ENCODE results near the gene SSRP1. TPM values are rescaled to one million over a fixed set of nuclear protein-coding genes. Genes with fewer than 3 reads are reported as not detected.
"Not testable (repeated sequence)": the region's sequence is repeated elsewhere in the genome, so short reads cannot be mapped to it uniquely, and the experiment has no call there.

SSRP1 gene
- total RNA-seq, 2 donors from 2014 or later, result 143 to 210 TPM

GRCh38 chr11:57301711-57302423, 33.8 kb downstream of the SSRP1 start:
- no peak overlapping the region for H3K4me3 Mint-ChIP-seq

GRCh38 chr11:57300785-57301184, 34.9 kb downstream of the SSRP1 start:
- no peaks in the 10 kb centered on the region for H3K27me3 Mint-ChIP-seq
- no peak overlapping the region for H3K4me3 Mint-ChIP-seq
- DNase-seq (ENCODE audit: low spot score), result no peak
- no peaks in the 10 kb centered on the region for H3K9me3 Mint-ChIP-seq
- H3K36me3 Mint-ChIP-seq, result no peaks in the 10 kb centered on the region
- no peak overlapping the region for H3K27ac Mint-ChIP-seq
- no peak for ATAC-seq
- no peaks in the 10 kb centered on the region for H3K4me1 Mint-ChIP-seq (ENCODE audit: low read depth in 2 of 2)

More at GRCh38 chr11:57301711-57302423, 33.8 kb downstream of the SSRP1 start:
- DNase-seq (ENCODE audit: low spot score), result no peak
- H3K27me3 Mint-ChIP-seq, result no peaks in the 10 kb centered on the region
- no peak overlapping the region for H3K27ac Mint-ChIP-seq
- no peak for ATAC-seq
- no peaks in the 10 kb centered on the region for H3K9me3 Mint-ChIP-seq
- H3K36me3 Mint-ChIP-seq, result no peaks in the 10 kb centered on the region
- H3K4me1 Mint-ChIP-seq (ENCODE audit: low read depth in 2 of 2), result no peaks in the 10 kb centered on the region

GRCh38 chr11:57299150-57299737, 36.4 kb downstream of the SSRP1 start:
- Mint-ChIP-seq H3K27ac (no peak overlapping the region), H3K4me3 (no peak overlapping the region), H3K9me3 (no peaks in the 10 kb centered on the region), H3K36me3 (no peaks in the 10 kb centered on the region), H3K4me1 (ENCODE audit: low read depth in 2 of 2) (no peaks in the 10 kb centered on the region), H3K27me3 (peaks cover 0 to 2% of the 10 kb centered on the region in 2 donors)
- no peak for DNase-seq (ENCODE audit: low spot score)
- ATAC-seq, result no peak

GRCh38 chr11:57297221-57297620, 38.5 kb downstream of the SSRP1 start:
- no peak overlapping the region for H3K4me3 Mint-ChIP-seq
- ATAC-seq (no peak), DNase-seq (ENCODE audit: low spot score) (no peak)
- no peaks in the 10 kb centered on the region for H3K4me1 Mint-ChIP-seq (ENCODE audit: low read depth in 2 of 2)
- H3K36me3 Mint-ChIP-seq, result no peaks in the 10 kb centered on the region
- peaks cover 0 to 2% of the 10 kb centered on the region in 2 donors for H3K27me3 Mint-ChIP-seq
- no peak overlapping the region for H3K27ac Mint-ChIP-seq
- no peaks in the 10 kb centered on the region for H3K9me3 Mint-ChIP-seq

- not testable (repeated sequence) for DNase-seq (ENCODE audit: low spot score); ATAC-seq; H3K36me3 Mint-ChIP-seq; H3K9me3 Mint-ChIP-seq; H3K27ac Mint-ChIP-seq; H3K4me1 Mint-ChIP-seq (ENCODE audit: low read depth in 2 of 2); H3K4me3 Mint-ChIP-seq; H3K27me3 Mint-ChIP-seq
Observed at GRCh38 chr11:57296205-57296604, 39.5 kb downstream of the SSRP1 start.

- Mint-ChIP-seq H3K4me1 (ENCODE audit: low read depth in 2 of 2) (no peaks in the 10 kb centered on the region), H3K27ac (no peak overlapping the region), H3K9me3 (no peaks in the 10 kb centered on the region), H3K4me3 (no peak overlapping the region), H3K36me3 (no peaks in the 10 kb centered on the region), H3K27me3 (peaks cover 9 to 19% of the 10 kb centered on the region in 2 donors)
- peak in 1 of 2 donors; percentile 20 for ATAC-seq
- DNase-seq (ENCODE audit: low spot score), result no peak
Observed at GRCh38 chr11:57294225-57295131, 41.2 kb downstream of the SSRP1 start.

- DNase-seq (ENCODE audit: low spot score) (no peak), ATAC-seq (no peak)
- Mint-ChIP-seq H3K9me3 (no peaks in the 10 kb centered on the region), H3K27me3 (peaks cover 18 to 19% of the 10 kb centered on the region in 2 donors), H3K4me1 (ENCODE audit: low read depth in 2 of 2) (no peaks in the 10 kb centered on the region), H3K4me3 (no peak overlapping the region), H3K27ac (no peak overlapping the region), H3K36me3 (no peaks in the 10 kb centered on the region)
Observed at GRCh38 chr11:57290288-57290687, 45.4 kb downstream of the SSRP1 start.

GRCh38 chr11:57288771-57289579, 46.7 kb downstream of the SSRP1 start:
- DNase-seq (ENCODE audit: low spot score) (no peak), ATAC-seq (no peak)
- peaks cover 0 to 2% of the 10 kb centered on the region in 2 donors for H3K4me1 Mint-ChIP-seq (ENCODE audit: low read depth in 2 of 2)
- no peak overlapping the region for H3K4me3 Mint-ChIP-seq
- H3K9me3 Mint-ChIP-seq, result no peaks in the 10 kb centered on the region
- peaks cover 19% of the 10 kb centered on the region in 2 donors for H3K27me3 Mint-ChIP-seq
- no peaks in the 10 kb centered on the region for H3K36me3 Mint-ChIP-seq
- H3K27ac Mint-ChIP-seq, result no peak overlapping the region

GRCh38 chr11:57287884-57288283, 47.8 kb downstream of the SSRP1 start:
- peaks cover 0 to 2% of the 10 kb centered on the region in 2 donors for H3K4me1 Mint-ChIP-seq (ENCODE audit: low read depth in 2 of 2)
- no peaks in the 10 kb centered on the region for H3K9me3 Mint-ChIP-seq
- H3K36me3 Mint-ChIP-seq, result no peaks in the 10 kb centered on the region
- no peak overlapping the region for H3K27ac Mint-ChIP-seq
- no peak for DNase-seq (ENCODE audit: low spot score)
- H3K4me3 Mint-ChIP-seq, result no peak overlapping the region
- ATAC-seq, result no peak
- peaks cover 19% of the 10 kb centered on the region in 2 donors for H3K27me3 Mint-ChIP-seq

GRCh38 chr11:57283231-57283990, 52.3 kb downstream of the SSRP1 start:
- ATAC-seq, result peak in 1 of 2 donors; percentile 20
- Mint-ChIP-seq H3K27me3 (peaks cover 9 to 18% of the 10 kb centered on the region in 2 donors), H3K4me3 (no peak overlapping the region)

GRCh38 chr11:57281546-57281945, 54.1 kb downstream of the SSRP1 start:
- peaks cover 20 to 23% of the 10 kb centered on the region in 2 donors for H3K27me3 Mint-ChIP-seq
- not testable (repeated sequence) for H3K27ac Mint-ChIP-seq; H3K4me1 Mint-ChIP-seq (ENCODE audit: low read depth in 2 of 2); H3K36me3 Mint-ChIP-seq; DNase-seq (ENCODE audit: low spot score); H3K9me3 Mint-ChIP-seq; H3K4me3 Mint-ChIP-seq; ATAC-seq

More at GRCh38 chr11:57283231-57283990, 52.3 kb downstream of the SSRP1 start:
- no peak overlapping the region for H3K27ac Mint-ChIP-seq
- H3K4me1 Mint-ChIP-seq (ENCODE audit: low read depth in 2 of 2), result peaks cover 0 to 2% of the 10 kb centered on the region in 2 donors
- no peaks in the 10 kb centered on the region for H3K9me3 Mint-ChIP-seq
- DNase-seq (ENCODE audit: low spot score), result no peak
- no peaks in the 10 kb centered on the region for H3K36me3 Mint-ChIP-seq

- no peak for DNase-seq (ENCODE audit: low spot score)
- H3K4me1 Mint-ChIP-seq (ENCODE audit: low read depth in 2 of 2), result peaks cover 4 to 5% of the 10 kb centered on the region in 2 donors
- no peak for ATAC-seq
- H3K4me3 Mint-ChIP-seq, result no peak overlapping the region
- H3K27ac Mint-ChIP-seq, result no peak overlapping the region
- H3K36me3 Mint-ChIP-seq, result no peaks in the 10 kb centered on the region
- H3K9me3 Mint-ChIP-seq, result no peaks in the 10 kb centered on the region
- peaks cover 22 to 44% of the 10 kb centered on the region in 2 donors for H3K27me3 Mint-ChIP-seq
Observed at GRCh38 chr11:57279116-57279515, 56.6 kb downstream of the SSRP1 start.

Measured in natural killer cell treated with Interleukin-12 subunit alpha and Interleukin-12 subunit beta and Interleukin-15 and Interleukin-18, amount 100 ng/mL, for 72 hours (primary cell).